ENCODE data around the gene GNG7.
"Not testable (repeated sequence)": the region's sequence is repeated elsewhere in the genome, so short reads cannot be mapped to it uniquely, and the experiment has no call there.

Gene GNG7

DNA sequence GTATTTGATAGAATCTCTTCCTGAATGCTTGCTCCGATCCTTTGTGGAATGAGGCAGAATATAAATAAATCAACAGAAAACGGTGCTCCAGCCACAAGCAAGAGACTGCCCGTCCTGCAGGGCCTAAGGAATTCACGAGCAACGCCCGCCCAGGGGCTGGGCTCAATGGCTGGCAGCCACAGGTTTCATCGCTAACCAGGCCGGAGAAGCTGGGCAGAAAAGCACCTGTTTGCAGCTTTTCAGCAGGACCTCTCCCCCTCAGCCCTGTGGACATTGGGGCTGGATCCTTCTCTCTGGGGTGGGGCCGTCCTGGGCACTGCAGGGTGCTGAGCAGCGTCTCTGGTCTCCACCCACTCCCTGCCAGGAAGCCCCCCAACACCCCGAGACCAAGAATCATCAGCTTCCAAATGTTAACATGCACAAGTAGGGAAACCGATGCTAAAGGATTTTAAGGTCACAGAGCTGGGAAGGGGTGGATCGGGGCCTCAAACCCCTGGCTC, 124.1 kb downstream of the GNG7 start:
- TF ChIP-seq BHLHE40 (IDR thresholded peaks at IDR 0.05; ENCODE audit: borderline replicate concordance): no peak
- TF ChIP-seq SUZ12 (IDR thresholded peaks at IDR 0.05): no peak
- no peak for TF ChIP-seq ZNF384 (IDR thresholded peaks at IDR 0.05)
- TF ChIP-seq ELF4 (IDR thresholded peaks at IDR 0.05): no peak
- TF ChIP-seq NFRKB (IDR thresholded peaks at IDR 0.05): no peak
- TF ChIP-seq CTBP1 (IDR thresholded peaks at IDR 0.05; ENCODE audit: borderline replicate concordance): no peak
- TF ChIP-seq TARDBP (IDR thresholded peaks at IDR 0.05): no peak
- TF ChIP-seq, protein P1, sequence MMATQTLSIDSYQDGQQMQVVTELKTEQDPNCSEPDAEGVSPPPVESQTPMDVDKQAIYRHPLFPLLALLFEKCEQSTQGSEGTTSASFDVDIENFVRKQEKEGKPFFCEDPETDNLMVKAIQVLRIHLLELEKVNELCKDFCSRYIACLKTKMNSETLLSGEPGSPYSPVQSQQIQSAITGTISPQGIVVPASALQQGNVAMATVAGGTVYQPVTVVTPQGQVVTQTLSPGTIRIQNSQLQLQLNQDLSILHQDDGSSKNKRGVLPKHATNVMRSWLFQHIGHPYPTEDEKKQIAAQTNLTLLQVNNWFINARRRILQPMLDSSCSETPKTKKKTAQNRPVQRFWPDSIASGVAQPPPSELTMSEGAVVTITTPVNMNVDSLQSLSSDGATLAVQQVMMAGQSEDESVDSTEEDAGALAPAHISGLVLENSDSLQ (IDR thresholded peaks at IDR 0.05): no peak
- TF ChIP-seq HDGF (IDR thresholded peaks at IDR 0.05; ENCODE audit: borderline replicate concordance): no peak
- TF ChIP-seq FOXK2 (IDR thresholded peaks at IDR 0.05): no peak
- TF ChIP-seq ARNT (IDR thresholded peaks at IDR 0.05): no peak
- TF ChIP-seq FOXM1 (IDR thresholded peaks at IDR 0.05; ENCODE audit: borderline replicate concordance): no peak
- TF ChIP-seq FOXA1 (IDR thresholded peaks at IDR 0.05): no peak
- TF ChIP-seq SP1 (IDR thresholded peaks at IDR 0.05): no peak
- no peak for TF ChIP-seq L3MBTL2 (conservative IDR thresholded peaks at IDR 0.05)
- no peak for TF ChIP-seq LEF1 (IDR thresholded peaks at IDR 0.05; ENCODE audit: borderline replicate concordance)
- ChIA-PET CTCF (interaction anchor here (0.6 to 2.5 kb wide), 7 partner anchors 13 to 115 kb away, joined by 3 to 11 read pairs (median 4); no protein-coding TSS in a partner anchor), POLR2A (interaction anchor here (1.0 to 7.0 kb wide), 8 partner anchors 9 to 122 kb away, joined by 3 to 151 read pairs (median 4); partner anchors contain the start of genes GADD45B and LMNB2)
- DNase-seq (ENCODE audit: extremely low spot score): no peak

DNA sequence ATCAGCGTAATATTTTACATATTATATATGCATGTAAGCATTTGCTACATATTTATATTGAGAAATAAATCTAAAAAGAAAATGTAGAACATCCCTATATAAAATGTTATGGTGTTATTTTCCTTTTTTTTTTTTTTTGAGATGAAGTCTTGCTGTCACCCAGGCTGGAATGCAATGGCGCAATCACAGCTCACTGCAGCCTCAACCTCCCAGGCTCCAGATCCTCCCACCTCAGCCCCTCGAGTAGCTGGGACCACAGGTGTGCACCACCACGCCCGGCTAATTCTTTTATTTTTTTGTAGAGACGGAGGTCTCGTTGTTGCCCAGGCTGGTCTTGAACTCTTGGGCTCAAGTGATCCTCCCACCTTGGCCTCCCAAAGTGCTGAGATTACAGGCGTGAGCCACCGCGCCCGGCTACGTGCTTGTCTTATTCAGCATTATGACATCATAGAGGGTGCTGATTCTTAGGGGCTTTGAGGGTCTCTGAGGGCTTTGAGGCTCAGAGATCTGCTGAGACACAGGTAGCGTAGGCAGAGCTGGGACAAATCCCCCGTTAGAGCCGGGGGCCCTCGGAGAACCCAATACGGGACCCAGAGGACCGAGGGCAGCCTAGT, 124.7 kb downstream of the GNG7 start:
- TF ChIP-seq FOXA1 (IDR thresholded peaks at IDR 0.05) (no peak), ELF4 (IDR thresholded peaks at IDR 0.05) (no peak), ZNF384 (IDR thresholded peaks at IDR 0.05) (no peak), FOXM1 (IDR thresholded peaks at IDR 0.05; ENCODE audit: borderline replicate concordance) (no peak), FOXK2 (IDR thresholded peaks at IDR 0.05) (no peak), ARNT (IDR thresholded peaks at IDR 0.05) (no peak)
- TF ChIP-seq, protein P1 (IDR thresholded peaks at IDR 0.05): no peak
- no peak for DNase-seq (ENCODE audit: extremely low spot score)
- ChIA-PET POLR2A (interaction anchor here (1.1 to 7.0 kb wide), 6 partner anchors 10 to 121 kb away, joined by 3 to 151 read pairs (median 5); partner anchors contain the start of genes GADD45B and LMNB2), CTCF (interaction anchor here (0.6 to 2.5 kb wide), 5 partner anchors 33 to 102 kb away, joined by 3 to 11 read pairs (median 4); partner anchors contain the start of gene GADD45B)

DNA sequence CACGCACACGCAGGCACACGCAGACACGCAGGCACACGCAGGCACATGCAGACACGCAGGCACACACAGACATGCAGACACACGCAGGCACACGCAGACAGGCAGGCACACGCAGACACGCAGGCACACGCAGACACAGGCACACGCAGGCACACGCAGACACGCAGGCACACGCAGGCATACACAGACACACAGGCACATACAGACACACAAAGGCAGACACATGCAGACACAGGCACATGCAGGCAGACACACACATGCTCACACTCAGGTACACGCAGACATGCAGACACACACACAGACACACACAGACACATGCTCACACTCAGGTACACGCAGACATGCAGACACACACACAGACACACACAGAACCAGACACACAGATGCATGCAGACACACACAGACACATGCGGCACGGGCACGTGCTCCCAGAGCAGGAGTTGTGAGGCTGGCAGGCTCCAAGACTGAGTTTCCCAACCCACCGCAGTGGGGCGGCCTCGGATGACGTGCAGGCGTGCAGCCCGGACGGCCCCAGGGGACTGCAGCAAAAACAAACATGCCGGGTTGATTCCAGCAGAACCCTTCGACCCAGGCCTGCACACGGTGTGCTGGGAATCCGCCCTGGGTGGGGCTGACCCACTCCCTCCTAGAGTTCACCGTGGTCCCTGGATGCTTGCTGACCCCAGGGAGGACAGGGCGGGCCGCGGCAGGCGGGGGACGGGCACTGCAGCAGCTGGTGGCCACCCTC, 126.6 kb downstream of the GNG7 start:
- TF ChIP-seq L3MBTL2 (conservative IDR thresholded peaks at IDR 0.05) (peak; percentile 89), TARDBP (IDR thresholded peaks at IDR 0.05) (no peak)
- ChIA-PET CTCF (no interaction called here), POLR2A (interaction anchor here (1.2 to 7.0 kb wide), 2 partner anchors 100 kb away, joined by 5 to 151 read pairs; partner anchors contain the start of gene GADD45B)
- peak; percentile 58 for DNase-seq (ENCODE audit: extremely low spot score)

DNA sequence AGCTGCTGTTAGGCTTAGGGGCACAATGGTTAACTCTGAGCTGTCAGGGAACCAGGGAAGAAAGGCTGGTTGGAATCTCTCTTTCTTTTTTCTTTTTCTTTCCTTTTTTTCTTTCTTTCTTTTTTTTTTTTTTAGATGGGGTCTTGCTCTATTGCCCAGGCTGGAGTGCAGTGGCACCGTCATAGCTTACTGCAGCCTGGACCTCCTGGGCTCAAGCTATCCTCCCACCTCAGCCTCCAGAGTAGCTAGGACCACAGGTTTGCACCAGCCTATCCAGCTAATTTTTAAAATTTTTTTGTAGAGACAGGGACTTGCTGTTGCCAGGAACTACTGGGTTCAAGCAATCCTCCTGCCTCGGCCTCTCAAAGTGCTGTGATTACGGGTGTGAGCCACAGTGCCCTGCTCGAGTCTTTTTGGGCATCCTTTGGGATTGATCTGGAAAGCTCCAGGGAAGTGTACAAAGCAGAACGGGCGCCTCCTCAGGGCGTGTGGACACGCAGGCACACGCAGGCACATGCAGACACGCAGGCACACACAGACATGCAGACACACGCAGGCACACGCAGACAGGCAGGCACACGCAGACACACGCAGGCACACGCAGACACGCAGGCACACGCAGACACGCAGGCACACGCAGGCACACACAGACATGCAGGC, 127.4 kb downstream of the GNG7 start:
- ChIA-PET CTCF (interaction anchor here (0.6 kb wide), 1 partner anchor 99 kb away, joined by 3 read pairs; no protein-coding TSS in a partner anchor), POLR2A (interaction anchor here (1.2 kb wide), 1 partner anchor 99 kb away, joined by 5 read pairs; the partner anchor contains the start of gene GADD45B)
- no peak for TF ChIP-seq BHLHE40 (IDR thresholded peaks at IDR 0.05; ENCODE audit: borderline replicate concordance)
- no peak for TF ChIP-seq SP1 (IDR thresholded peaks at IDR 0.05)
- TF ChIP-seq FOXK2 (IDR thresholded peaks at IDR 0.05): no peak
- TF ChIP-seq ZNF384 (IDR thresholded peaks at IDR 0.05): no peak
- no peak for DNase-seq (ENCODE audit: extremely low spot score)

DNA sequence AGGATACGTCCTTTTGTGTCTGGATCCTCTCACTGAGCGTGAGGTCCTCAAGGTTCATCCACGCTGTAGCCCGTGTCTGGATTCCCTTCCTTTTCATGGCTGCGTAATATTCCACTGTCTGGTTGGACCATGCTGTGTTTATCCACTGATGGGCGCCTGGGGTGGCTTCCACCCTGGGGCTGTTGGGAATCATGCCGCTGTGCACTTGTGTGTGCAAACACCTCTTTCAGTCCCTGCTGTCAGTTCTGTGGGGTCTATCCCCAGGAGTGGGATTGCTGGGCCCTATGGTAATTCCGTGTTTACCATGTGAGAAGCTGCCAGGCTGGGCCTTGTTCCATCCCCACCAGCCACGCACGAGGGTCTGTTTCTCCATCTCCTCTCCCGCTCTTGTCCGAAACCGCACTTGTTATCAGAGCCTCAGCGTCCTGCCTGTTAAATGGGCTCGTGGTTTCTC, 128.0 kb downstream of the GNG7 start:
- no peak for DNase-seq (ENCODE audit: extremely low spot score)
- ChIA-PET POLR2A (interaction anchor here (1.2 to 1.5 kb wide), 2 partner anchors 98 to 99 kb away, joined by 3 to 5 read pairs; partner anchors contain the start of gene GADD45B), CTCF (interaction anchor here (0.6 kb wide), 1 partner anchor 98 kb away, joined by 3 read pairs; no protein-coding TSS in a partner anchor)
- TF ChIP-seq FOXM1 (IDR thresholded peaks at IDR 0.05; ENCODE audit: borderline replicate concordance) (no peak), FOXA1 (IDR thresholded peaks at IDR 0.05) (no peak), HDGF (IDR thresholded peaks at IDR 0.05; ENCODE audit: borderline replicate concordance) (no peak), L3MBTL2 (conservative IDR thresholded peaks at IDR 0.05) (no peak), LEF1 (IDR thresholded peaks at IDR 0.05; ENCODE audit: borderline replicate concordance) (no peak), ZNF384 (IDR thresholded peaks at IDR 0.05) (no peak)

DNA sequence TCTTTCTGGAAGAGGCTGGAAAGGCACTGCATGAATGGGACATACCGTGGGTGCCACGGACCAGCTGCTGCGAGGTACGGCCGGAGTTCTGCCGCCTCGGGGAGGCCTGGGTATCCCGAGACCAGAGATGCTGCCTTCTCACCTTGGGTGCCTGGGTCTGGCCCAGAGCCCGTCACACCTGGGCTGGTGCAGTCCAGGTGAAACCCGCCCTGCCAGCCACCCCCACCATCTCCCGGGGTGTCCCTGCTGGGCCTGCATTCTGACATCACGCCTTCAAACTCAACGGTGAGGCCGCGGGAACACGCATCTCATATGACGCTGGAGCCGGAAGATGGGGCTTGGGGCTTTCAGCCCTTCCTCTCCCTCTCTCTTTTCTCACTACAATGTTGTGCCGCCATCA, 128.6 kb downstream of the GNG7 start:
- DNase-seq (ENCODE audit: extremely low spot score): no peak
- POLR2A ChIA-PET: interaction anchor here (1.5 kb wide), 1 partner anchor 98 kb away, joined by 3 read pairs; the partner anchor contains the start of gene GADD45B
- CTCF ChIA-PET: no interaction called here
- TF ChIP-seq BHLHE40 (IDR thresholded peaks at IDR 0.05; ENCODE audit: borderline replicate concordance) (no peak), SP1 (IDR thresholded peaks at IDR 0.05) (no peak), FOXA1 (IDR thresholded peaks at IDR 0.05) (no peak), FOXK2 (IDR thresholded peaks at IDR 0.05) (no peak), FOXM1 (IDR thresholded peaks at IDR 0.05; ENCODE audit: borderline replicate concordance) (no peak), HDGF (IDR thresholded peaks at IDR 0.05; ENCODE audit: borderline replicate concordance) (no peak), ELF4 (IDR thresholded peaks at IDR 0.05) (no peak), SUZ12 (IDR thresholded peaks at IDR 0.05) (no peak), NFRKB (IDR thresholded peaks at IDR 0.05) (no peak), ZNF384 (IDR thresholded peaks at IDR 0.05) (no peak), TARDBP (IDR thresholded peaks at IDR 0.05) (no peak)
- TF ChIP-seq, protein P1 (IDR thresholded peaks at IDR 0.05): no peak

DNA sequence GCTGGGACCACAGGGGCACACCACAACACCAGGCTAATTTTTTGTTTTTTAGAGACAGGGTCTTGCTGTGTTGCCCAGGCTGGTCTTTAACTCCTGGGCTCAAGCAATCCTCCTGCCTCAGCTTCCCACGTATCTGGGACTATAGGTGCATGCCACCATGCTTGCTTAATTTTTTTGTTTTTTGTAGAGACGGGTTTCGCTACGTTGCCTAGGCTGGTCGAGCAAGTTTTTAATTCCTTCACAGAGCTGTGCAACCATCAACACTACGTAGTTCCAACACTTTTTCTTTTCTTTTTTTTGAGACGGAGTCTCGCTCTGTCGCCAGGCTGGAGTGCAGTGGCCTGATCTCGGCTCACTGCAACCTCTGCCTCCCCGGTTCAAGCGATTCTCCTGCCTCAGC, 130.3 kb downstream of the GNG7 start:
- POLR2A ChIA-PET: interaction anchor here (0.8 kb wide), 1 partner anchor 96 kb away, joined by 3 read pairs; the partner anchor contains the start of gene GADD45B
- DNase-seq (ENCODE audit: extremely low spot score): not testable (repeated sequence)
- CTCF ChIA-PET: interaction anchor here (0.6 kb wide), 1 partner anchor 96 kb away, joined by 4 read pairs; the partner anchor contains the start of gene GADD45B
